PC-9 (cell line): ENCODE data around the gene HELZ.

Source experiments
- CTCF ChIP-seq: fragments of 200-600 bp; sonication (generic); conservative IDR thresholded peaks from 2 replicates; pipeline ENCODE4 v1.6.1; 2017; ENCODE audit warnings: mixed run types, antibody characterized with exemption, mild to moderate bottlenecking, moderate library complexity
- EZH2 ChIP-seq: fragments of 200-600 bp; sonication (generic); IDR thresholded peaks from 2 replicates; pipeline ENCODE4 v1.8.0; 2017; ENCODE audit warnings: antibody characterized with exemption, low read depth

DNA sequence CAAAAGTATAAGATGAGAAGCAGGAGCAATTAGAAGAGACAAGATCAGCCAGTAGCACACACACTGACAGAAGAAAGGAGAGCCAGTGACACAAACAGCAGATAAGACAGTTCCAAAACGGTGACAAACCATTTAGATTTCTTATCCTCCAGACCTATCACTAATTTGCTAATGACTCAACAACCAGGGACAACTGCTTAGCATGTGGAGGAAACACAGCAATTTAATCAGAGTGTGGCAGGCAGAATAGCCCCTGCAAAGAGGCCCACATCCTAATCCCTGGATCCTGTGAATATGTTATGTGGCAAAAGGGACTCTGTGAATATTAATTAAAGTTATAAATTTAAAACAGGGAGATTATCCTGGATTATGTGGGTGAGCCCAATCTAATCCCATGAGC, 119.6 kb downstream of the HELZ start:
- TF ChIP-seq CTCF: no peak
- TF ChIP-seq EZH2: no peak
